GM23248 (cell line): Measurements from ENCODE around the gene TSPAN7. TPM values are rescaled to one million over a fixed set of nuclear protein-coding genes. Genes with fewer than 3 reads are reported as not detected.

ENCODE experiments used
- DNase-seq: peaks from one replicate; pipeline ENCODE4 v3.0.0-alpha.2; 2015
- H2AFZ ChIP-seq: fragments of 200-600 bp; sonication (generic); 2 replicates; pipeline ENCODE4 v1.6.1; 2016; ENCODE audit warnings: antibody characterized with exemption
- H3F3A ChIP-seq: fragments of 200-600 bp; sonication (generic); 2 replicates; pipeline ENCODE4 v1.6.1; 2016; ENCODE audit warnings: mild to moderate bottlenecking, antibody characterized with exemption, mixed run types; ENCODE audit not compliant: insufficient read depth
- H3K27ac ChIP-seq: fragments of 200-600 bp; sonication (generic); 2 replicates; pipeline ENCODE4 v1.5.1; 2016; ENCODE audit warnings: mild to moderate bottlenecking
- H3K27me3 ChIP-seq: fragments of 200-600 bp; sonication (generic); replicated peaks from 2 replicates; pipeline ENCODE4 v1.6.1; 2016; ENCODE audit warnings: mild to moderate bottlenecking; ENCODE audit not compliant: insufficient read depth
- H3K36me3 ChIP-seq: fragments of 200-600 bp; sonication (generic); 2 replicates; pipeline ENCODE4 v1.6.1; 2016; ENCODE audit warnings: low read depth, mild to moderate bottlenecking
- H3K4me1 ChIP-seq: fragments of 200-600 bp; sonication (generic); 2 replicates; pipeline ENCODE4 v1.6.1; 2016; ENCODE audit warnings: mild to moderate bottlenecking; ENCODE audit not compliant: insufficient read depth
- H3K4me2 ChIP-seq: fragments of 200-600 bp; sonication (generic); one replicate; pipeline ENCODE4 v1.6.1; 2016; ENCODE audit warnings: mild to moderate bottlenecking; ENCODE audit not compliant: unreplicated experiment
- H3K4me3 ChIP-seq: fragments of 200-600 bp; sonication (generic); 2 replicates; pipeline ENCODE4 v1.5.1; 2016; ENCODE audit warnings: mild to moderate bottlenecking
- H3K79me2 ChIP-seq: fragments of 200-600 bp; sonication (generic); 2 replicates; pipeline ENCODE4 v1.6.1; 2016; ENCODE audit warnings: mild to moderate bottlenecking; ENCODE audit not compliant: insufficient read depth
- H3K9ac ChIP-seq: fragments of 200-600 bp; sonication (generic); 2 replicates; pipeline ENCODE4 v1.6.1; 2016; ENCODE audit warnings: mild to moderate bottlenecking
- H3K9me2 ChIP-seq: fragments of 200-600 bp; sonication (generic); 2 replicates; pipeline ENCODE4 v1.6.1; 2016; ENCODE audit warnings: mixed run types, mild to moderate bottlenecking, moderate library complexity; ENCODE audit not compliant: insufficient read depth
- H3K9me3 ChIP-seq: fragments of 200-600 bp; sonication (generic); one replicate; pipeline ENCODE4 v1.6.1; 2017; ENCODE audit warnings: low read depth
- H4K20me1 ChIP-seq: fragments of 200-600 bp; sonication (generic); 2 replicates; pipeline ENCODE4 v1.6.0; 2016; ENCODE audit not compliant: insufficient read depth
- EZH2 ChIP-seq: fragments of 200-600 bp; sonication (generic); IDR thresholded peaks from 2 replicates; pipeline ENCODE4 v1.6.1; 2018; ENCODE audit warnings: antibody characterized with exemption, mild to moderate bottlenecking; ENCODE audit not compliant: insufficient read depth, poor library complexity, severe bottlenecking
- EZH2phosphoT487 ChIP-seq: fragments of 200-600 bp; sonication (generic); IDR thresholded peaks from 2 replicates; pipeline ENCODE4 v1.6.1; 2018; ENCODE audit warnings: antibody characterized with exemption, moderate library complexity, mild to moderate bottlenecking, low read depth; ENCODE audit not compliant: insufficient read depth
- WGBS, 2 experiments: methylation state at CpG; one replicate each; pipeline ENCODE4 v1.1.6; 2015 to 2017; ENCODE audit warnings: low lambda C conversion rate in 2 of 2, low coverage in 1 of 2; ENCODE audit errors: missing lambda C conversion rate in 2 of 2; 5-methylcytosine and 5-hydroxymethylcytosine counted together
- in situ Hi-C: fragments of 300-500 bp; cut with MboI; formaldehyde crosslinking; loops from 2 replicates; pipeline ENCODE4 v1.15.0; 2020
- polyA plus RNA-seq: library from polyadenylated mRNA; unstranded; fragments of >200 nt; fragmentation: Nextera tagmentation; extraction: Ambion mirVana; gene quantifications from 2 replicates; pipeline ENCODE4 v1.2.1, GENCODE V29; 2016
- total RNA-seq: library from RNA; depleted of rRNA; stranded (reverse); fragments of >200 nt; shearing (Covaris generic); gene quantifications from 2 replicates; pipeline ENCODE4 v1.2.3, GENCODE V29; 2014

Gene TSPAN7
- total and polyA plus RNA-seq, 2 experiments from 2014 or later, result not detected

DNA sequence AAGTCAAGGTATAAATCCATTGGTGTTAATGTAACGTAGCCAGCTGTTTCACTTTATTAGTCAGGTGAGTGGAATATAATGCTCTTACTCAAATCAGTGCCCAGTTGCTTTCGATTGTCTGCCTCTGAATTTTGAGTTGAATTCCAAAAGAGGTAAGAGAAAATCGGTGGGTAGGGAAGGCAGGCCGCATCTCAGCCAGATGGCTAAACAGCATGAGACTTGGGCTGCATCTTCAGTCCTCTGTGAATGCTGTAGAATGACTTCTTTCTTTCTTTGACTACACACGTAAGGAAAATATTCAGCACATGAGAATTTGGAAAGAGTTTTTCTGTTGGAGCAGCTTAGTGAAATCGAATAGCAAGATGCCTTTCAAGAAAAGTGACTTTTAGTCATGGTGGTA, 49.5 kb downstream of the TSPAN7 start:
- no peak overlapping the region for H3K4me3 ChIP-seq
- H2AFZ ChIP-seq, result no peak overlapping the region
- no peaks in the 10 kb centered on the region for H3K4me1 ChIP-seq
- no peaks in the 10 kb centered on the region for H3K79me2 ChIP-seq
- in situ Hi-C loops, result no loop called here
- no peak for TF ChIP-seq EZH2phosphoT487
- no peak for TF ChIP-seq EZH2
- no peak overlapping the region for H3K9ac ChIP-seq
- H3K9me3 ChIP-seq, result no peaks in the 10 kb centered on the region
- H3K4me2 ChIP-seq, result no peak overlapping the region
- no peaks in the 10 kb centered on the region for H3K36me3 ChIP-seq
- no peak overlapping the region for H3K27ac ChIP-seq
- no peak for DNase-seq
- no peaks in the 10 kb centered on the region for H3F3A ChIP-seq
- 40 to 48% methylated on average over 6 of the region's 6 CpGs for WGBS, 2 experiments
- no peaks in the 10 kb centered on the region for H4K20me1 ChIP-seq
- no peaks in the 10 kb centered on the region for H3K9me2 ChIP-seq
- H3K27me3 ChIP-seq, result no peaks in the 10 kb centered on the region

DNA sequence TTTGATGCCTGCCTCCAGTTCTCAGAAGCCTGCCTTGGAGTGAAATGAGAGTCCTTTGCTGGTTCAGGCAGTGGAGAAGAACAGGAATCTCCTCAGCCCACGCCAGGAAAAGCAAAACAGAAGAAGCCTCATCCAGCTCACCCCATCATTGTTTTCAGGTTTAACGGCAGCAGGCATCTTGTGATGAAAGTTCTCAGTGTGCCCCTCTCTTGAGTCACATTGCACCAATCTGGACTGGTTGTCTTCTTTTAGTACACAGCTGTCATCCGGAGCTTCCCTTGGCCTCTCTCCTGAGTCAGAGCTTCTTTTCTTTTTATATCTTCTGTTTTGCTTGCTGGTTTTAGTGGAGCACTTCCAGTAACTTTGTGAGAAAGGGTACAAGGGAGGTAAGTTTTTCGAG, 50.9 kb downstream of the TSPAN7 start:
- in situ Hi-C loops, result no loop called here

DNA sequence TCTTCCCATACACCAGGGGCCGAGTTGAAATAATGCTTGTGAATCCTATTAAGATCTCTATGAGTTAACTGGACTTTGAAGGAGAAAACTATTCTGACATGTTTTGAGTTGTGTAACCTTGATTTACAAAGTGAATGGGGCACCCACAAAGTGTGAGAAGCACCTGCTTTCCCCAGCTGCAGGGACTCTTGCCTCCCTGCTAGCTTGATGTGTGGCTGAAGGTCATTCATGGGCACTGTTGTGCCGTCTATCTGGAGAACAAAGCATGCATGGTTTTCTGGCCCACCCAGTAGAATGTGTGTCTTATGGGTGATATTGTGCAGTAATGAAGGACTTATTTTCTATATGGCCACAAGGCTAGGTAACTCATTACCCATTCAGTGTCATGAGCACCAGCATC, 53.1 kb downstream of the TSPAN7 start:
- WGBS, 2 experiments, result 29 to 39% methylated on average over 2 of the region's 2 CpGs
- no peak overlapping the region for H3K4me3 ChIP-seq
- in situ Hi-C loops, result no loop called here
- TF ChIP-seq EZH2 (no peak), EZH2phosphoT487 (no peak)
- no peaks in the 10 kb centered on the region for H3F3A ChIP-seq
- no peaks in the 10 kb centered on the region for H3K79me2 ChIP-seq
- no peaks in the 10 kb centered on the region for H3K9me3 ChIP-seq
- no peaks in the 10 kb centered on the region for H3K36me3 ChIP-seq
- H3K4me2 ChIP-seq, result no peak overlapping the region
- no peaks in the 10 kb centered on the region for H3K4me1 ChIP-seq
- H2AFZ ChIP-seq, result no peak overlapping the region
- H3K9ac ChIP-seq, result no peak overlapping the region
- DNase-seq, result no peak
- H3K27me3 ChIP-seq, result no peaks in the 10 kb centered on the region
- no peak overlapping the region for H3K27ac ChIP-seq
- H3K9me2 ChIP-seq, result no peaks in the 10 kb centered on the region
- no peaks in the 10 kb centered on the region for H4K20me1 ChIP-seq

More for the DNA sequence above, 50.9 kb downstream of the TSPAN7 start:
- Histone ChIP-seq H3K9ac (no peak overlapping the region), H3K36me3 (no peaks in the 10 kb centered on the region), H2AFZ (no peak overlapping the region), H3K9me2 (no peaks in the 10 kb centered on the region), H3K4me3 (no peak overlapping the region), H3K4me2 (no peak overlapping the region), H4K20me1 (no peaks in the 10 kb centered on the region), H3K27me3 (no peaks in the 10 kb centered on the region), H3K27ac (no peak overlapping the region), H3K9me3 (no peaks in the 10 kb centered on the region), H3K79me2 (no peaks in the 10 kb centered on the region), H3F3A (no peaks in the 10 kb centered on the region), H3K4me1 (no peaks in the 10 kb centered on the region)
- 2 to 11% methylated on average over 4 of the region's 4 CpGs for WGBS, 2 experiments
- TF ChIP-seq EZH2, result no peak
- TF ChIP-seq EZH2phosphoT487, result no peak
- no peak for DNase-seq

GRCh38 chrX:38616904-38617303, 55.6 kb downstream of the TSPAN7 start:
- DNase-seq, result no peak
- H3K27ac ChIP-seq, result no peak overlapping the region
- in situ Hi-C loops, result no loop called here
- no peaks in the 10 kb centered on the region for H3K4me1 ChIP-seq
- no peak overlapping the region for H3K4me2 ChIP-seq
- H3K79me2 ChIP-seq, result no peaks in the 10 kb centered on the region
- no peaks in the 10 kb centered on the region for H4K20me1 ChIP-seq
- no peak for TF ChIP-seq EZH2phosphoT487
- no peak for TF ChIP-seq EZH2
- no peak overlapping the region for H3K4me3 ChIP-seq
- no peaks in the 10 kb centered on the region for H3K27me3 ChIP-seq
- WGBS, 2 experiments, result 38 to 44% methylated on average over 6 of the region's 6 CpGs
- H3K9me2 ChIP-seq, result no peaks in the 10 kb centered on the region
- H2AFZ ChIP-seq, result no peak overlapping the region
- no peaks in the 10 kb centered on the region for H3K36me3 ChIP-seq
- no peaks in the 10 kb centered on the region for H3K9me3 ChIP-seq
- no peak overlapping the region for H3K9ac ChIP-seq
- H3F3A ChIP-seq, result no peaks in the 10 kb centered on the region

DNA sequence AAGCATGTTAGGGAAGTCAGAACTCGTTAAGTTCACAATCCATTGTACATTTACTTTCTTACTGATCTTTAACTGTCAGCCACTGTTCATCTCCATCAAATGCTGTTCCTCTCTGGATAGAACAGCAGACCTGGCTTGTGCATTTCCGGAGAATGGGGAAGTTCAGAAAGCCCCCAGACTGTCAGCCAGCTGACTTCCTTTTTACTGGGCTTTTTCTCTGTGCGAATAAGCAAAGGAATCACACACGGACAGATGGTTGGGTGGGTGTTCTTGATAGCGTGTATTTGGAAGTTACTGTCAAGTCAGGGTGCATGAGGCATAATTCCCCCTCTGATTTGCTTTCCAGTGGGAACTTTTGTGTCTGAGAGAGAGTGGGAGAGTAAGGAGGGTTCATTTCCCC, 56.8 kb downstream of the TSPAN7 start:
- Histone ChIP-seq H3K9me2 (no peaks in the 10 kb centered on the region), H3K36me3 (no peaks in the 10 kb centered on the region), H3K4me3 (no peak overlapping the region), H3K4me1 (no peaks in the 10 kb centered on the region), H3K9ac (no peak overlapping the region), H3K4me2 (no peak overlapping the region), H3K9me3 (no peaks in the 10 kb centered on the region), H3K79me2 (no peaks in the 10 kb centered on the region), H3F3A (no peaks in the 10 kb centered on the region), H3K27ac (no peak overlapping the region), H3K27me3 (no peaks in the 10 kb centered on the region), H2AFZ (no peak overlapping the region), H4K20me1 (no peaks in the 10 kb centered on the region)
- TF ChIP-seq EZH2, result no peak
- no peak for TF ChIP-seq EZH2phosphoT487
- no peak for DNase-seq
- in situ Hi-C loops, result no loop called here
- WGBS, 2 experiments, result 22 to 23% methylated on average over 5 of the region's 5 CpGs
